Activated B cell treated with CpG ODN at 0.5 μM for 24 hours (primary cell): Measurements from ENCODE around the gene LGR5. TPM values are rescaled to one million over a fixed set of nuclear protein-coding genes. Genes with fewer than 3 reads are reported as not detected.

ENCODE experiments used
- ATAC-seq: fragments of 200-7000 bp; cut with Tn5 transposase; one replicate; pipeline ENCODE4 v1.10.0; 2021; ENCODE audit warnings: low read depth, mild to moderate bottlenecking, moderate library complexity
- CTCF ChIA-PET: fragments of 350-600 bp; sonication (Branson Sonifier 250); formaldehyde crosslinking; loops from one replicate; lab custom pipeline; 2021; ENCODE audit warnings: antibody characterized with exemption; lab: Charles Lee
- POLR2A ChIA-PET: fragments of 350-600 bp; sonication (Branson Sonifier 250); formaldehyde crosslinking; loops from one replicate; lab custom pipeline; 2021; ENCODE audit warnings: antibody characterized with exemption; lab: Charles Lee
- DNase-seq: peaks from one replicate; pipeline ENCODE4 v3.0.0; 2022
- H3K27ac Mint-ChIP-seq: one replicate; pipeline ENCODE4 v1.8.0; 2020; ENCODE audit warnings: mixed read lengths
- H3K27me3 Mint-ChIP-seq: one replicate; pipeline ENCODE4 v1.8.0; 2021; ENCODE audit warnings: mixed read lengths
- H3K36me3 Mint-ChIP-seq: one replicate; pipeline ENCODE4 v1.8.0; 2021; ENCODE audit warnings: low read depth, mixed read lengths
- H3K4me1 Mint-ChIP-seq: one replicate; pipeline ENCODE4 v1.8.0; 2021; ENCODE audit warnings: mixed read lengths
- H3K4me3 Mint-ChIP-seq: one replicate; pipeline ENCODE4 v1.8.0; 2020; ENCODE audit warnings: mild to moderate bottlenecking, mixed read lengths
- H3K9me3 Mint-ChIP-seq: one replicate; pipeline ENCODE4 v1.8.0; 2020; ENCODE audit warnings: mixed read lengths
- CTCF ChIP-seq: fragments of 200-600 bp; IDR thresholded peaks from one replicate; pipeline ENCODE4 v1.8.0; 2022; ENCODE audit warnings: antibody characterized with exemption, mild to moderate bottlenecking
- intact Hi-C: fragments of 100-400 bp; cut with micrococcal nuclease; formaldehyde crosslinking; loops from one replicate; pipeline ENCODE4 v1.15.1; 2024
- total RNA-seq: library from RNA; stranded (reverse); gene quantifications from 2 replicates; pipeline ENCODE4 v1.2.3, GENCODE V29; 2022

LGR5 gene
- total RNA-seq, 1 donor from 2014 or later, result not detected

GRCh38 chr12:71449373-71450070 lies 9.9 kb downstream of the LGR5 start:
- Mint-ChIP-seq H3K9me3 (no peaks in the 10 kb centered on the region), H3K4me1 (peaks cover 3% of the 10 kb centered on the region), H3K4me3 (no peak overlapping the region), H3K36me3 (no peaks in the 10 kb centered on the region), H3K27ac (no peak overlapping the region), H3K27me3 (peaks cover 13% of the 10 kb centered on the region)
- ATAC-seq, result no peak
- intact Hi-C loops, result no loop called here
- ChIA-PET CTCF (no interaction called here), POLR2A (no interaction called here)
- no peak for DNase-seq
- TF ChIP-seq CTCF, result no peak

- POLR2A ChIA-PET, result no interaction called here
- Mint-ChIP-seq H3K4me3 (no peak overlapping the region), H3K36me3 (no peaks in the 10 kb centered on the region), H3K27ac (no peak overlapping the region), H3K4me1 (peaks cover 3% of the 10 kb centered on the region), H3K27me3 (peaks cover 8% of the 10 kb centered on the region), H3K9me3 (no peaks in the 10 kb centered on the region)
- intact Hi-C loops, result no loop called here
- DNase-seq (no peak), ATAC-seq (no peak)
- CTCF ChIA-PET, result no interaction called here
- TF ChIP-seq CTCF, result no peak
These were observed 12.4 kb downstream of the LGR5 start for GRCh38 chr12:71452006-71452405.

GRCh38 chr12:71455028-71455737 lies 15.6 kb downstream of the LGR5 start:
- ChIA-PET POLR2A (no interaction called here), CTCF (interaction anchor here (1.9 kb wide), 1 partner anchor 292 kb away, joined by 5 read pairs; no protein-coding TSS in a partner anchor)
- Mint-ChIP-seq H3K4me3 (no peak overlapping the region), H3K9me3 (no peaks in the 10 kb centered on the region), H3K36me3 (no peaks in the 10 kb centered on the region), H3K27me3 (peaks cover 7% of the 10 kb centered on the region), H3K27ac (no peak overlapping the region), H3K4me1 (no peaks in the 10 kb centered on the region)
- no peak for ATAC-seq
- no peak for DNase-seq
- no peak for TF ChIP-seq CTCF
- intact Hi-C loops, result no loop called here

- POLR2A ChIA-PET, result no interaction called here
- Mint-ChIP-seq H3K36me3 (no peaks in the 10 kb centered on the region), H3K27ac (no peak overlapping the region), H3K4me1 (no peaks in the 10 kb centered on the region), H3K9me3 (no peaks in the 10 kb centered on the region), H3K4me3 (no peak overlapping the region), H3K27me3 (peaks cover 7% of the 10 kb centered on the region)
- intact Hi-C loops, result no loop called here
- DNase-seq, result no peak
- no peak for TF ChIP-seq CTCF
- CTCF ChIA-PET, result interaction anchor here (1.9 kb wide), 1 partner anchor 291 kb away, joined by 5 read pairs; no protein-coding TSS in a partner anchor
- no peak for ATAC-seq
These were observed 16.7 kb downstream of the LGR5 start for GRCh38 chr12:71456316-71456715.

GRCh38 chr12:71456990-71457389 lies 17.4 kb downstream of the LGR5 start:
- H3K9me3 Mint-ChIP-seq, result no peaks in the 10 kb centered on the region
- no peak for TF ChIP-seq CTCF
- H3K4me3 Mint-ChIP-seq, result no peak overlapping the region
- H3K36me3 Mint-ChIP-seq, result no peaks in the 10 kb centered on the region
- POLR2A ChIA-PET, result no interaction called here
- no peak overlapping the region for H3K27ac Mint-ChIP-seq
- intact Hi-C loops, result no loop called here
- CTCF ChIA-PET, result interaction anchor here (1.9 kb wide), 1 partner anchor 290 kb away, joined by 5 read pairs; no protein-coding TSS in a partner anchor
- ATAC-seq (no peak), DNase-seq (no peak)
- no peaks in the 10 kb centered on the region for H3K4me1 Mint-ChIP-seq
- peaks cover 3% of the 10 kb centered on the region for H3K27me3 Mint-ChIP-seq
